ENCODE results near the gene DENND1A.
"Not testable (repeated sequence)": the region's sequence is repeated elsewhere in the genome, so short reads cannot be mapped to it uniquely, and the experiment has no call there.

Gene DENND1A, protein sequence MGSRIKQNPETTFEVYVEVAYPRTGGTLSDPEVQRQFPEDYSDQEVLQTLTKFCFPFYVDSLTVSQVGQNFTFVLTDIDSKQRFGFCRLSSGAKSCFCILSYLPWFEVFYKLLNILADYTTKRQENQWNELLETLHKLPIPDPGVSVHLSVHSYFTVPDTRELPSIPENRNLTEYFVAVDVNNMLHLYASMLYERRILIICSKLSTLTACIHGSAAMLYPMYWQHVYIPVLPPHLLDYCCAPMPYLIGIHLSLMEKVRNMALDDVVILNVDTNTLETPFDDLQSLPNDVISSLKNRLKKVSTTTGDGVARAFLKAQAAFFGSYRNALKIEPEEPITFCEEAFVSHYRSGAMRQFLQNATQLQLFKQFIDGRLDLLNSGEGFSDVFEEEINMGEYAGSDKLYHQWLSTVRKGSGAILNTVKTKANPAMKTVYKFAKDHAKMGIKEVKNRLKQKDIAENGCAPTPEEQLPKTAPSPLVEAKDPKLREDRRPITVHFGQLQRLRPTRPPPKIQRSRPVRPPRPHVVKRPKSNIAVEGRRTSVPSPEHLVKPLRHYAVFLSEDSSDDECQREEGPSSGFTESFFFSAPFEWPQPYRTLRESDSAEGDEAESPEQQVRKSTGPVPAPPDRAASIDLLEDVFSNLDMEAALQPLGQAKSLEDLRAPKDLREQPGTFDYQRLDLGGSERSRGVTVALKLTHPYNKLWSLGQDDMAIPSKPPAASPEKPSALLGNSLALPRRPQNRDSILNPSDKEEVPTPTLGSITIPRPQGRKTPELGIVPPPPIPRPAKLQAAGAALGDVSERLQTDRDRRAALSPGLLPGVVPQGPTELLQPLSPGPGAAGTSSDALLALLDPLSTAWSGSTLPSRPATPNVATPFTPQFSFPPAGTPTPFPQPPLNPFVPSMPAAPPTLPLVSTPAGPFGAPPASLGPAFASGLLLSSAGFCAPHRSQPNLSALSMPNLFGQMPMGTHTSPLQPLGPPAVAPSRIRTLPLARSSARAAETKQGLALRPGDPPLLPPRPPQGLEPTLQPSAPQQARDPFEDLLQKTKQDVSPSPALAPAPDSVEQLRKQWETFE

DNA sequence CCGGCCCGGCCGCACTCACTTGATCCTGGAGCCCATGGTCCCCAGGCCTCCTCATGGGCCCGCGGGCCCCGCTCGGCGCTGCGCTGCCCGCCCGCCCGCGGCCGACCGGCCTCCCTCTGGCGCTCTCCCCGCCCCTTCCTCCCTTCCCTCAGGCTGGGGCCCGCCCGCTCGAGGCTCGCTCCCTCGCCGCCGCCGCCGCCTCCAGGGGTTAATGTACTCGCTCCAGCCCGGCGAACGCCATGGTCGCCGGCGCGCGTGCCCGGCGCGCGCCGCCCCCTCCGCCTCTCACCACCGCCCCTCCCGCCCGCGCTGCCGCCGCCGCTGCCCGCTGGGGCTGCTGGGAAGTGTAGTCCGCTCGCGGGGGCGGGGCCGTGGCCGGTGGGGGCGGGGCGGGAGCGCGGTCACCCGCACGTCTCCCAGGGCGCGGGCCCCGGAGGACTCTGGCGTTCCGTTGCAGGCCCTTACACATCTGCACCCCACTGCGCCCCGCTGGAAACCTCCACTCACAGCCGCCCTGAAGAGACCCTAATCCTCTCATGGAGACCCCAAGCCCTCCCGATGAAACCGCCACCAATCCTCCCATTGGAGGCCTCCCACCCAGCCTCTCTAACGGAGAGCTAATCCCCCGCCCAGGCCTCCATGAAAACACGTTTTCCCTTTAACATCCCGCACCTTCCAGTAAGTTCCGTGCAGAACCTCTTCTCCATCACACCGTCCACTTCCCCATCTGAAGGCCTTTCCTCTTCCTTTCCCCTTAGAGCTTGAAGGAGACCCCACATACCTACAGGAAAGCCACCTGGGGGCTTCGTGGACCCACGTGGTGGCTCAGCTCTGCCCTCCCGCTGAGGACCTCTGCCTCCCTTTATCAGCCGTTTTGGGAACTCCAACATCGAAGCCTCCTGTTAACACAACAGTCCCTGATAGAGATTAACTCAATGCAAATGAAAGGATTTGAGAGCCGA, at the start of gene DENND1A:
DENND1A (minus strand) TSS at position 257 of the 962 bp plus-strand sequence; CDS start at position 36, 221 bp downstream.
- peak; percentile 85 for DNase-seq

DNA sequence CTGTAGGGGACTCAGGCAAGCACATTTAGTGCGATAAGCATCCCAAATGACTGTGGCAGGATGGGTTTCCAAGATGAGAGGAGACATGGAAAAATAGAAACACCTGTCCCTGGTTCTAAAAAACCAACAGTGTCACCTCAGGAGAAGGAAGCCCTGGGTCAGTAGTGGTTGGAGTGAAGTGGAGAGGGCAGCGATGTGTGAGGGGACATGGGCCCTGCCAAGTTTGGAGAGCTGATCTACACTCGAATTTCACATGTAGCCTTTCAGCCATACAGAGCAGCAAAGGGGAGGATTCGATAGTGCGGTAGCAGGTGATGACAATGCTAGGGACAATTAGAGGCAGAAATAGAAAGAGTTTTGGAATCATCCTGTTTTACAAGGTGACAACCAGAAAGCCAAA, 49.1 kb upstream of the DENND1A start:
- no peak for DNase-seq

DNA sequence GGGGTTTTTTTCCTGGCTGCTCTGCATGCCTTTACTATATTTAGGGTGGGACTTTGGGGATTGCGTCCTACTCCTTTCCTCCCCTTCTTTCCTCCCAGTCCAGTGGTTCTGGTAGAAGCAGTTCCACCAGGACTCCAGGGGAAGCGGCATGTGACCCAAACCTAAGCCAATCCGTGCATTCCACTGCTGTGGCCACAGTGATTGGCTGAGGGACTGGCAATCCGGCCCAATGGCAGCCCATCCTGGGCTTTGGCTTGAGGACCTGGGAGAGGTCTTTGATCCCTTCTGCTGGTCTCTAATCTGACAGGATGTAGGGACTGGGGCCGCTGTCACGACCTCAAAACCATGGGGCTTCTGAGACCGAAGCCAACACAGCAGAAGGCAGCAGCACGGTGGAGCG, 46.7 kb upstream of the DENND1A start:
- not testable (repeated sequence) for DNase-seq

GRCh38 chr9:123975871-123976270, 45.9 kb upstream of the DENND1A start:
- DNase-seq: no peak

GRCh38 chr9:123974471-123974870, 44.5 kb upstream of the DENND1A start:
- no peak for DNase-seq

DNA sequence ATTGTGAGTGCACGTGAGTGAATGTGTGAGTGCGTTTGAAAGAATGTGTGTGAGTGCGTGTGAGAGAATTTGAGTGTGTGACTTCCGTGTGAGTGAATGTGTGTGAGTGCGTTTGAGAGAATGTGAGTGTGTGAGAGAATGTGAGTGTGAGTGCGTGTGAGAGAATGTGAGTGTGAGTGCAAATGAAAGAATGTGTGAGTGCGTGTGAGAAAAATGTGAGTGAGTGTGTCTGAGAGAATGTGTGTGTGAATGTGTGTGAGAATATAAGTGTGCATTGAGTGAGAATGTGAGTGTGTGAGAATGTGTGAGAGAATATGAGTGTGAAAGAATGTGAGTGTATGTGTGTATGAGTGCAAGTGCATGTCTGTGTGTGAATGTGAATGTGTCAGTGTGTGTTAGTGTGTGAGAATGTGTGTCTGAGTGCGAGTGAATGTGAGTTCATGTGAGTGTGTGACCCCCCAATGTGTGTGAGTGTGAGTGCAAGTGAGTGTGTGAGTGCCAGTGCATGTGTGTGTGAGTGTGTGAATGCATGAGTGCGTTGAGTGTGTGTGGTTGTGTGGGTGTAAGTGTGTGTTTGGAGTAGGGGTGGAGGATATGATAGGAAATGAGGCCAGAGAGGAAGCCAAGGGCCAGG, 43.8 kb upstream of the DENND1A start:
- DNase-seq: no peak

DNA sequence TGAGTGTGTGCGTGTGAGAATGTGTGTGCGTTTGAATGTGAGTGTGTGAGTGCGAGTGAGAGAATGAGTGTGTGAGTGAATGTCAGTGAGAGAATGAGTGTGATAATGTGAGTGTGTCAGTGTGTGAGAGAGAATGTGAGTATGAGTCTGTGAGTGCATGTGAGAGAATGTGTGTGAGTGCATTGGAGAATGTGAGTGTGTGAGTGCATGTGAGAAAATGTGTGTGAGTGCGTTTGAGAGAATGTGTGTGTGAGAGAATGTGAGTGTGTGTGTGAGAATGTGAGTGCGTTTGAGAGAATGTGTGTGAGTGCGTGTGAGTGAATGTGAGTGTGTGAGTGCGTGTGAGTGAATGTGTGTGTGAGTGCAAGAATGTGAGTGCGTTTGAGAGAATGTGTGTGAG, 42.7 kb upstream of the DENND1A start:
- no peak for DNase-seq

GRCh38 chr9:123967323-123967722, 37.4 kb upstream of the DENND1A start:
- DNase-seq: no peak

- no peak for DNase-seq
Measured at GRCh38 chr9:123965801-123966686, 36.1 kb upstream of the DENND1A start.

DNA sequence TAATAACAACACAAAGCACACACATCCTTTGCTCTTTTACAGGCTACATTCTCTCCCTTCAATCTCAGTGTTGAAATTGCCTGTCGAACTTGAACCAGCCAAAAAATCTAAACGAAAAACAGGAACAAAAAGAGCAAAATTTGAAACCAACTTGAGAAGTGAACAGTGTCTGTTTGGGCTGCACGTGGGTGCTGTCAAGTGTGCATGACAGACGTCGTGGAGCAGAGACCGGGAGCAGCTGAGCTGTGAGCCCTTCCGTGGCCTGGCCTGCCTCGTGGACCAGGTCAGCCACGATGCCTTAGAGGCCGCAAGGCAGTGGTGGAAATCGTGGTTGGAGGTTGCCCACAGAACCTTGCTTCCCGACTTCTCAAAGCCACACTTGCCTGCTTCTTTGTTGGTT, 34.8 kb upstream of the DENND1A start:
- no peak for DNase-seq

DNA sequence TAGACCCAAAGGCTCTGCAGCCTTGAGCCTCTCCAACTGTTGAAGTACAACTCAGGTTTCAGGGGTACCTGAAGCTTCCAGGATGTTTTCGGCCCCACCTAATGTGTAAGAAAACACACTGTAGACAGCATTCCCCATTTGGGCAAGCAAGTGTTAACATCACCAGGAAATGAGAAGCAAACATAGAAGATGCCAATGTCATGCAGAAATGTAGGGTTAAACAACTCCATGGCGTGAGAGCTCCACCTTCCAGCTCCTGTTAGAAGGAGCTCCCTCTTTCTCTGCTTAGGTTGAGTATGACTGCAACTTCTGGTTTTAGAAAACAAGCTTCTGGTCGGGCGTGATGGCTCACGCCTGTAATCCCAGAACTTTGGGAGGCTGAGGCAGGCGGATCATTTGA, 31.0 kb upstream of the DENND1A start:
- DNase-seq: no peak

GRCh38 chr9:123960366-123960765, 30.4 kb upstream of the DENND1A start:
- no peak for DNase-seq

GRCh38 chr9:123959787-123960186, 29.9 kb upstream of the DENND1A start:
- DNase-seq: no peak

DNA sequence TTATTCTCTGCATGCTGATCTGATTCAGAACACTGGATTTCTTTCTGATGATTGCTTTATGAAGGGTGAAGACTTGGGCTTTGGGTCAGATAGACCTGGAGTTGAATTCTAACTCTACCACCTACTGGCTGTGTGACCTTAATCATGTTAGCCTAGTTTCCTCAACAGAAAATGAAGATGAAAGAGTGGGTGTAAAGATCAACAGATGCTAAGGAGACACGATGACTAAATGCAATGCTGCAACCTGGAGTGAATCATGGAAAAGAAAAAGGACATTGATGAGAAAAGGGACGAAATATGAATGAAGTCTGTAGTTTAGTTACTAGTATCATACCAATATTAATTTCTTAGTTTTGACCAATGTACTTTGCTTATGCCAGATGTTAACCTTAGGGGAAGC, 27.8 kb upstream of the DENND1A start:
- no peak for DNase-seq

GRCh38 chr9:123957168-123957721, 27.3 kb upstream of the DENND1A start:
- no peak for DNase-seq

GRCh38 chr9:123955637-123956036, 25.7 kb upstream of the DENND1A start:
- no peak for DNase-seq

- no peak for DNase-seq
Measured at GRCh38 chr9:123954518-123955280, 24.8 kb upstream of the DENND1A start.

- no peak for DNase-seq
Measured at GRCh38 chr9:123952641-123953495, 22.9 kb upstream of the DENND1A start.

DNA sequence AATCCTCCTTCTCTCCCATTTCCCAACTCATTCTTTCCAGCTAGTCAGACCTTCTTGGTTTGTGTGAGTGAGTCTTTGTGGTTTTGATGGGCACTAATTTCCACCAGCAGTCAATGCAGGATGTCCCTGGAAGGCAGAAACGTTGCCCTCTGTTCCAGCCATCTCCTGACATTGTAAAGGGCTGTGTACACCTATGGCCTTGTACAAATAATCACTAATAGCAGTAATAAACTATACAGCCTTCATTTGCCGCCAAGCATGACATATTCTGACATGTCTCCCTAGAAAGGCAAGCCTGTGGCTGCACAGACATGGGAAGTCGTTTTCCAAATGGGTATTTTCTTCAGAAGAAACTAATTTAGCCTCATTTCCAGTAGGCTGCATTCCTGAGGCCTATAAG, 18.4 kb upstream of the DENND1A start:
- no peak for DNase-seq

Data from stimulated activated naive CD4-positive, alpha-beta T cell treated with Interleukin-2 at 50 U/mL for 16 hours (primary cell).